GM20431 (cell line): Measurements from ENCODE around the gene CCDC142.
"Not testable (repeated sequence)": the region's sequence is repeated elsewhere in the genome, so short reads cannot be mapped to it uniquely, and the experiment has no call there.

ENCODE experiments used
- in situ Hi-C: fragments of 300-500 bp; cut with MseI, MboI; formaldehyde crosslinking; loops from one replicate; pipeline ENCODE4 v1.15.0; 2020; ENCODE audit warnings: low sequenced_read_pairs; ENCODE audit not compliant: unreplicated experiment

Gene CCDC142

DNA sequence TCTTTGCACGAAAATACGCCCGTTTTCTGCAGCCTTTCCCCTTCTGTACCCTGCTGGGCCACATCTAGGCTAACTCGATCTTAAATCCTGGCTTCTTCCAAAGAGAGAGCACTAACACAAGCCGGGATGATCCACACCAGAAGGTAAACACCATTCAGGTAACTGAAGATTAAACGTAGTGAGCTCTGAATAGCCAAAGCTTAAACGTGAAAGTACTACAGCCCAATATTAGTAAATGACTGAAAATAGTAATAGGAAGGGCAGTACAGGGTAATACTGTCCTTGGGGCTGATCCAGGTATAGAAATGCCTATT, 9.9 kb downstream of the CCDC142 start:
- in situ Hi-C loops, result no loop called here

DNA sequence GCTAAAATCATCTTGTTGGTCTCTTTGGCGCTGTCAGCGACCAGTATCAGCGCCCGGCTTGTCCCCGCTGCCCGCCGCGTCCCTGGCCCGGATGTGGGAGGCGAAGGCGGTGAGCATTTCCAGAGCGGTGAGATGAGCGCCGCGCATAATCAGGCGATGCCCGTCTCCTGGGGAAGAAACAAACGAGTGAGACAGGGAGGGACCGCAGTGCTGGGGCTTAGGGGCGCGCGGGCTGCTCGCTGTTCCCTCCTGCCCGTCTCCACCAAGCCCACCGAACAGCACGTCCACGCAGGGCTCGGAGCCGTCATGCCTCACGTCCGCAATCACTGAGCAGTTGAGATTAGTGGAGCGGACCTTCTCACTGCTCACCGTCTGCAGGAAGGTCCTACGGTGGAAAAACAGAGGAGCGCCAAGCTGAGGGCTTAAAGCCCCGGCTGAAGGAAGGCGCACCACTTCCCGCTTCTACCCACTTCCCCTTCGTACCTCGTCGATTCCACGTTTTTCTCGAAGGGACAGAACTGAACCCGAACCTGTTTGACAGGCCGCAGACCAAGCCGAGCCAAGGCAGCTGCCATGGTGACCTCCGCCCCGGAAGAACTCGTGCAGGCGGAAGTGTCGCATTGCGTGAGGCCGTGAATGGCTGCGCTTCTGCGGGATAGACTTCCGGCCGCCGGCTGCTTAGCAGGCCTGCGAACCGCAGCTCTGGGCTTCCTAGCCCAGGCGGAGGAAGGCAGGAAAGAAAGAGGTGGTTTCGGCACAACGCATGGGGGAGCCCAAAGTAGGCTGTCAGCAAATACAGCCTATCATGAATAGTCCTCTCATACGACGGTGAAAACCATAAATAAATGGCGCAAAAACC, 10.5 kb downstream of the CCDC142 start, which contains the start of gene MRPL53:
TSS of gene MRPL53 (minus strand) at position 595 of the 859 bp plus-strand sequence. CDS start at position 575, 20 bp downstream.
- in situ Hi-C loops, result no loop called here

DNA sequence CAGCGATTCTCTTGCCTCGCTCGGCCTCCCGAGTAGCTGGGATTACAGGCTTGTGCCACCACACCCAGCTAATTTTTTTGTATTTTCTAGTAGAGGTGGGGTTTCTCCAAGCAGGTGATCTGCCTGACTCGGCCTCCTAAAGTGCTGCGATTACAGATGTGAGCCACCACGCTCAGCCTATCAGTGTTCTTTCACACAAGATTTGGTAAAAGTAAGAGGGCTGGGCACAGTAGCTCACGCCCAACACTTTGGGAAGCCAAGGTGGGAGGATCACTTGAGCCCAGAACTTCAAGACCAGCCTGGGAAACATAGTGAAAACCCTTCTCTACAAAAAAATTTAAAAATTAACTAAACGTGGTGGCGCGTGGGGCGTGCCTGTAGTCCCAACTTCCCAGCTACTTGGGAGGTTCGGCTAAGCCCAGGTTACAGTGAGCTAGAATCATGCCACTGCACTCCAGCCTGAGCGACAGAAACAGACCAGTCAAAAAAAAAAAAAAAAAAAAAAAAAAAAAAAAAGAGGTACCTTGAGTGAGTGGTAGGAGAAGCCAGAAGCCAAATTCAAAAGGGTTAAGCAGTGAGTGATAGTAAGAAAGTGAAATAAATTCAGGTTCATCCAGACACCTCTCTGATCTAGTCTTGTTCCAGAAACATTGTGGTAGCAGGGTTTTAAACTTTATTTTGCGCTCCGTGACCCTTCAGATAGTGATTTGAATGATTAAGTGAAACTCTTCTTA, 11.3 kb downstream of the CCDC142 start:
- in situ Hi-C loops, result no loop called here

DNA sequence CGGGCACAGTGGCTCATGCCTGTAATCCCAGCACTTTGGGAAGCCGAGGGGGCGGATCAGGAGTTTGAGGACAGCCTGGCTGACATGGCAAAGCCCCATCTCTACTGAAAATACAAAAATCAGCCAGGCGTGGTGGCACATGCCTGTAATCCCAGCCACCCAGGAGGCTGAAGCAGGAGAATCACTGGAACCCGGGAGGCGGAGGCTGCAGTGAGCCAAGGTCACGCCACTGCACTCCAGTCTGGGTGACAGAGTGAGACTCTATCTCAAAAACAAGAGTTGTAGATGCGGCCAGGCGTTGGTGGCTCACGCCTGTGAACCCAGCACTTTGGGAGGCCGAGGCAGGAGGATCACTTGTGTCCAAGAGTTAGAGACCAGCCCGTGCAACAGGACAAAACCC, 12.1 kb downstream of the CCDC142 start:
- in situ Hi-C loops, result not testable (repeated sequence)

DNA sequence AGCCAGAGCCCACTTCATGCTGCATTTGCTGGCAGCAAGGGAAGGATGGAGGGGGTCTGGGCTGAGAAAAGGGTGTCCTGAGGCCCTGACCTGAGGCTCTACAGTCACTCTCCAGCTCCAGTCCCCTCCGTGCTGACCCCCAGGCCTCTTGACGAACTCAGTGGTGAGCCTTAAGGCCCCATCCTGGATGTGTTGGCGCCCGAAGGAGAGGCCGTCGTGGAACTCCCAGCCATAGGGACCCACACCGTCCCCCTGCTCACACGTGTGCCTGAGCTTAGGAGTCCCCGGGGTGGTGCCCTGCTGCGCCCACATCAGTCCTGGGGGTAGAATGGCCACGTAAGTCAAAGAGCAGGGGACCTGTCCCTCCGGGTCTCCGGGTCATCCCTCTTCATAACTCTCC, 18.4 kb downstream of the CCDC142 start:
- in situ Hi-C loops, result no loop called here

DNA sequence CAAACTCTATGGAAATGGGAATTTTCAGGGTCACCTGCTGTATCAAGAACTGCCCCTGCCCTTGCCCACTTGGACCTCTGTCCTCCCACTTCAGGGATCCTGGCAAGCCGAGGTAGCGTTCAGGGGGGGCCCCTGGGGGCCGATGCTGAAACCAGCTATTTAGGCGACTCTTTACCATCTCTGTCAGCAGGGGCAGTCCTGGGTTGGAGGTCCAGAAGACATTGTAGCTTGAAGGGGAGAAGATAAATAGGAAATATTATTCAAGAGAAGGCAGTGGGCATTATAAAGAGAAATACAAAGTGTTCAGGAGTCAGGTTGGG, 20.1 kb downstream of the CCDC142 start:
- in situ Hi-C loops, result no loop called here

DNA sequence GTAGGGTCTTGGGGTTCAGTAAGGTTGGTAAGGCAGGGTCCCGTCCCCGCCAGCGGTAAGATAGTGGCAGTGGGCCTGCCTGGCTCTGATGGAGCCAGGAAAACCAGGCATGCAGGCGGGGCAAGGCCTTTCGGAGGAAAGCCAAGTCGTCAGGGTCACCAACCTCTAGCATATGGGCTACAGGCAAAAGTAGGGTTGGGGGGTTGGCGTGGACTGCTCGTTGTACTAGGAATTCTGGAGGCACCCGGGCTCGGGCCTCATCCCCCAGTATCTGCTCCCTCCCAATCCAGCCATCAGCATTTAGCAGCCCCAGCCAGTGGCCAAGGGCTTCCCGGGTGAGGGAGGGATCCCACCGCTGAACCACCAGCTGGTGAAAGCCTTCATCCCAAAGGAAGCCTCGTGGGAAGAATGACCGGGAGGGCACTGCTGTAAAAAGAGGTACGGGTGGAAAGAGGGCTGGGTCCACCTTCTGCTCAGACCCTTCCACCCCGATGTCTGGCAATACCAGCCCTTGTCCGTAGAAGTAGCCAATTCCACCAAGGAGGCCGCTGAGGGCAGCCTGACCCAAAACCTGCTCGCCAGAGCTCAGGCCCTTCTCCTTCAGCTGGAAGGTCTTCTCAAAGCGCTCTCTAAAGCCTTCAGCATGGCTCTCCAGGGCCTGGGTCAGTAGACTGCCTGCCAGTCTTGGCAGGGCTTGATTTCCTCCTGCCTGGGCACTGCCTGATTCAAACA, 20.6 kb downstream of the CCDC142 start:
- in situ Hi-C loops, result no loop called here

DNA sequence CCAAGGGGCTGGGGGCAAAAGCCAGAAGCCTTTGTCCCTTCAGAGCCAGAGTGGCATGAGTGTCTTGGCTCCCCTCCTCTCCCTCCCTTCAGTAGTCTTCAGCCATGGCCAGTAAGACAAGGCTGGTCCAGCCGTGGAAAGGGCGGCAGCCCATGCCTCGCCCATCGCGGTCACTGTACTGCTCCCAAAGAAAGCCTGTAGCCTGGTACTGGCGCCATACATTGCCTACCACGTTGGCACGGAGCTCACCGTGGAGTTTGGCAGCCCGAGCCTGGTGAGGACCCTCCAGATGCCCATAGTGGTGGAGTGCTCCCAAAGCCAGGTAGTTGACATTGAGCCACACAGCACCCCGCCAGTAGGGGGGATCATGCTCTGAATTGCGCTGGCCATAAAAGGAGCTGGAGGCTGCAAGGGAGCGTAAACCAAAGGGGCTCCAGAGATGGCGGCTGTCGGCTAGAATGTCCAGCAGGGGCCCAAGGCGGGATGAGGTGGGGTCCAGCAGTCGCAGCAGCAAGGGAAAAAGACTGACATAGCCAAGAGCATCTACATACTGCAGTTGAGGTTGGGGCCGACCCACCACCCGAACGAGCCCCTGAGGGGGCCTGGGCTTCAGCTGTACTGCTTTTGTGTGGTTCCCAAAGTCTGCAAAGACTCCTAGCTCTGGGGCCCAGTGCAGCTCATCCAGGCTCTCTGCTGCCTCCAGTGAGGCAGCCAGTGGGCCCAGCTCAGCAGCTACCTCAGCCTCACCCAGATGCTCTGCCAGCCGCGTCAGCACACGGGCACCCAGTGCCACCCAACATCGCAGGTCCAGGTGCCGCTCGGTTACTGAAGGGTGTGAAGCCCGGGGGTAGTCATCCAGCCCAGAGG, 21.4 kb downstream of the CCDC142 start:
- in situ Hi-C loops, result no loop called here

DNA sequence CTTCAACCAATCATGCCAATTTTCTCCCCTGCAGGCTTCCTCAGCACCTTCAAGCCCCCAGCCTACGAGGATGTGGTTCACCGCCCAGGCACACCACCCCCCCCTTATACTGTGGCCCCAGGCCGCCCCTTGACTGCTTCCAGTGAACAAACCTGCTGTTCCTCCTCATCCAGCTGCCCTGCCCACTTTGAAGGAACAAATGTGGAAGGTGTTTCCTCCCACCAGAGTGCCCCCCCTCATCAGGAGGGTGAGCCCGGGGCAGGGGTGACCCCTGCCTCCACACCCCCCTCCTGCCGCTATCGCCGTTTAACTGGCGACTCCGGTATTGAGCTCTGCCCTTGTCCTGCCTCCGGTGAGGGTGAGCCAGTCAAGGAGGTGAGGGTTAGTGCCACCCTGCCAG, 22.6 kb downstream of the CCDC142 start:
- in situ Hi-C loops, result not testable (repeated sequence)

DNA sequence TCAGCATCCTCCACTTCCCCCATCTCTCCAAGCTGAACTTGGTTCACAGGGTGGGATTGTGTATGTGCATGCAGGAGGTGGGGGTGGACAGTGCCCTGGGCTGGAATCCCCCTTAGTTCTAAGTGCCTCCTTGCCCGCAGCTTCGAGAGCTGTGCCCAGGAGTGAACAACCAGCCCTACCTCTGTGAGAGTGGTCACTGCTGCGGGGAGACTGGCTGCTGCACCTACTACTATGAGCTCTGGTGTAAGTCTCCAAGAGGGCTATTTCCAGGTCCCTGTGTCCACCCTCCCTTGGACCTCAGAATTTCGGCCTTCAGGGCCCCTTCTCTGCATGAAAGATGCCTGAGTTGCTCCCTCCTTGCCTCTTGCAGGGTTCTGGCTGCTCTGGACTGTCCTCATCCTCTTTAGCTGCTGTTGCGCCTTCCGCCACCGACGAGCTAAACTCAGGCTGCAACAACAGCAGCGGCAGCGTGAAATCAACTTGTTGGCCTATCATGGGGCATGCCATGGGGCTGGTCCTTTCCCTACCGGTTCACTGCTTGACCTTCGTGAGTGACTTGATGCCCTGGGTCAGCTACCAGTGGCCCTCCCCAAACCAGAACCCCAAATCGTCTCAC, 23.2 kb downstream of the CCDC142 start:
- in situ Hi-C loops, result not testable (repeated sequence)

DNA sequence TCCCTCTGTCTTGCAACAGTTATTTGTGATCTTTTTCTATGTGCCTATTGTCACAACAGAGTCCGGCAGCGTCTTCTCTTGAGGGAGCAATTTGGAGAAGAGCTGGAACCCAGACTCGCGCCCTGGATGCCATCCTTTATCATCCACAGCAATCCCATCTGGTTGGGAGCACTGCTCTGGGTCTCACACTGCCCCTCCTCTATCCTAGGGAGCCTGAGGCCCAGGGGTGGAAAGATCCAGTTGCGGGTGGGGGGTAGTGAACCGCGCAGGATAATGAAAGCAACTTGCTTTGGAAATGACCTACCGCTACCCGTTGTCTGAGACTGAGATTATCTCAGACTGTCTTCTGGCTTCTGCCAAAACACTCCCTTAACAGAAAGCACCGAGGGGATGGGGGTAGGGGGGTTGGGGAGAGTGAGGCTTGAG, 23.8 kb downstream of the CCDC142 start:
- in situ Hi-C loops, result no loop called here

DNA sequence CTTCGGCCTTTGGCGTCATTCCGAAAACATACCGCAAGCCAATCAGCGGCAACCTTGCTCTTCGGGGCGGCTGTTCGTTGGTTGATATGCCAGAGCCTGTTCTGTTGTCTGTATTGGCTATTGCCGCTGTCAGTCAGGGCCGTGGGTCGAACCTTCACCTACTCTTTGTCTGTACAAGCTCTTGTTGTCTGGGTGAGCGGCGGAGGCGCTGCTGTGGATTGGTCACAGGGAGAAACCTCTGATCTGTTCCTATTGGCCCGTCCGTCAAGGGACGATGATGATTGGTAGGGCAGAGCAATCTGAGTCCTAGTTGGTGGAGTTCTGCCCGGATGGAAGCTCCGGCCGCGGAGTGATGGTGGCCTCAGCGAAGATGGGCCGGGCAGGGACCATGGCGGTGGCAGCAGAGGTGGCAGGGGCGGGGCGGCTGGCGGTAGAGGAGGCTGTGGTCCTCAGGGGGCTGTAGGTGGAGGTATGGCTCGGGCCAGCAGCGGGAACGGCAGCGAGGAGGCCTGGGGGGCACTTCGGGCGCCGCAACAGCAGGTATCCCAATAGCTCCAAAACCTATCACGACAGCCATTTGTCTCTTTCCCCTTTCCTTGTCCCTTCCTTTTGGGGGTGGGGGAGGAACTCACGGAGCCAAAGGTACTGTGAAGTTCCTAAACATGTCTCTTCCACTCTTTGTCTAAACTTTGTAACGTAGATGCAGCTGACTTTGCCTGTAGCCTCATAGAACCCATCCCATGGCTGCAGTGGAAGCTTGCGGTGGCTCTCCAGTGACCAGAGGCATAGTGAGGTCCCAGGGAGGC, 24.5 kb downstream of the CCDC142 start, which contains the start of gene WBP1:
TSS of gene WBP1 (plus strand) at position 307 of the 806 bp plus-strand sequence. CDS start at position 472, 165 bp downstream.
- in situ Hi-C loops, result no loop called here

DNA sequence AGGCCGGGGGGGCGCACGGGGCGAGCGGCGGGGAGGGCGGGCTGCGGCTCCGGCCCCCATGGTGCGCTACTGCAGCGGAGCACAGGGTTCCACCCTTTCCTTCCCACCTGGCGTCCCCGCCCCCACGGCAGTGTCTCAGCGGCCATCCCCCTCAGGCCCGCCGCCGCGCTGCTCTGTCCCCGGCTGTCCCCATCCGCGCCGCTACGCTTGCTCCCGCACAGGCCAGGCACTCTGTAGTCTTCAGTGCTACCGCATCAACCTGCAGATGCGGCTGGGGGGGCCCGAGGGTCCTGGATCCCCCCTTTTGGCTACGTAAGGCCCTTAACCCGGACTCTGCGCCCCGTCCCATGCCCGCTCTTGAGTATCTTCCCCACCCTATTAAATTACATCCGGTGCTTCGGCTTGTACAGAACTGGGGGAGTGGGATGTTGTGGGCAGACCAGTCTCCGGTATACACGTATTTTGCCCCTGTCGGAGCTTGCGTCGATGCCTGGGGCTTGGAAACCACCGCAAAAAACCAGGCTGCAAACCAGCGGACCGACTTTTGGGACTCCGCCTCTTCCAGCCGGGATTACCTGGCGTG, 25.2 kb downstream of the CCDC142 start:
- in situ Hi-C loops, result no loop called here

DNA sequence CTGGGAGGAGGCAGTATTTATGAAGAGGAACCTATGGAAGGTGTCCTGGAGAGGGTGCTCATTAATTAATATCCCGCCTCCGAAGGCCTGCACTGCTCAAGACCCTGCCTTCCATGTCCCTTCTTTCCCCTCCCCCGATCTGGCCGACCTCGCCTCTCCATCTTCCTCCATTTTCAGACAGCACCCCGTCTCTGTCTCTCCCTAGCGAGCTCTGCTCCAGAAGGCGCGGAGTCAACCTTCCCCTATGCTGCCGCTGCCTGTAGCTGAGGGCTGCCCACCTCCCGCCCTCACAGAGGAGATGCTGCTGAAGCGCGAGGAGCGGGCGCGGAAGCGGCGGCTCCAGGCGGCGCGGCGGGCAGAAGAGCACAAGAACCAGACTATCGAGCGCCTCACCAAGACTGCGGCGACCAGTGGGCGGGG, 25.7 kb downstream of the CCDC142 start:
- in situ Hi-C loops, result no loop called here

DNA sequence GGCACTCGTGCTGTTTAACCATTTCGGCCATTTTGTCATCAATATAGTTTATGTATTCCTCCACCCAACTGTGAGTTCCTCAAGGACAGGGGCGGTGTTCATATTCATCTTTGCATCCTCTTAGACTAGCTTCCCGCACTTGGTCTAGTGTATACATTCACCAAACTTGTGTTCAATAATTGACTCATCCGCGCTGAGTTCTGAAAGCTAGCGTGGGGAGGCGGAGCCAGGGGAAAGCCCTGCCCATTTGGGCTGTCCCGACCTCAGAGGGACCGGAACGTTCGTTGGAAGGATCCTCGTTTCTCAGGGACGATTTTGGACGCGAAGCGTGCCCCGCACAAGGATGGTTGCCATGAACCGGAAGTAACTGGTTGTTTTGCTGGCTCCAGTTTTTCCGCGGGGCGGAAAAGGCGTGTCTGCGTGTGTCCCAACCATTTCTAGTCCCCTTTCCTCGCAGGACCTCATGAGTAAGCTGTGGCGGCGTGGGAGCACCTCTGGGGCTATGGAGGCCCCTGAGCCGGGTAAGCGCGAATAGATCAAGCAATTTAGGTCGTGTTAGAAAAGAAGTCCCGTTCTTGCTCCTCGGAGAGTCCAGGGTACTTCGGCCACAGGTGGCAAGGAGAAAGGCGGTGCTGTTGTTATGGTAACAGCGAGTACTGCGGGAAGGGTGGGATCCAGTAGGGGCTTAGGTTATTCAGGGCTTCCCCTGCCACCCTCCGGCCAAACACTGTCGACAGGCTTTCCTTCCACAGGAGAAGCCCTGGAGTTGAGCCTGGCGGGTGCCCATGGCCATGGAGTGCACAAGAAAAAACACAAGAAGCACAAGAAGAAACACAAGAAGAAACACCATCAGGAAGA, 27.9 kb downstream of the CCDC142 start, which contains the start of gene INO80B:
TSS of gene INO80B (plus strand) at position 434 of the 858 bp plus-strand sequence. CDS start at position 464, 30 bp downstream.
- in situ Hi-C loops, result no loop called here

DNA sequence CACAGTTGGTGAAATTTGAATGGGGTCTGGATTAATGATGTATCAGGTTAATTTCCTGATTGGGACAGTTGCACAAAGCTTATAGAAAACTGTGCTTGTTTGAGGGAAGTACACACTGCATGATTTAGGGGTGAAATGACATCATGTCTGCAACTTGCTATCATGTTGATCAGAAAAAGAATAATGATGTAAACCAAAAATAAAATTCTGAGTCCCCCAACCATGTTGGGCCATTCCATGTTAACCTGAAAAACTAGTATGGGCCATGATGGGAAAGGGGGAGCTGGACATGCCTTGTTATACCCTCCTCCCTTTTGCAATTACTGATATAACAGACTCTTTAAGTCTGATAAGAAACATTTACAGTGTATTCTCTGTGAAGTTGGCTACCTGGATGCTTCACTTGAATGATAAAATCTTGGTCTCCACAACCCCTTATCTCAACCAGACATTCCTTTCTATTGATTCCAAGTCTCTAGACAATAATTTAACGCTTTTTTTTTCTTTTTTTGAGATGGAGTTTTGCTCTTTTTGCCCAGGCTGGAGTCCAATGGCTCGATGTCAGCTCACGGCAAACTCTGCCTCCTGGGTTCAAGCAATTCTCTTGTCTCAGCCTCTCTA, 32.1 kb downstream of the CCDC142 start:
- in situ Hi-C loops, result no loop called here

DNA sequence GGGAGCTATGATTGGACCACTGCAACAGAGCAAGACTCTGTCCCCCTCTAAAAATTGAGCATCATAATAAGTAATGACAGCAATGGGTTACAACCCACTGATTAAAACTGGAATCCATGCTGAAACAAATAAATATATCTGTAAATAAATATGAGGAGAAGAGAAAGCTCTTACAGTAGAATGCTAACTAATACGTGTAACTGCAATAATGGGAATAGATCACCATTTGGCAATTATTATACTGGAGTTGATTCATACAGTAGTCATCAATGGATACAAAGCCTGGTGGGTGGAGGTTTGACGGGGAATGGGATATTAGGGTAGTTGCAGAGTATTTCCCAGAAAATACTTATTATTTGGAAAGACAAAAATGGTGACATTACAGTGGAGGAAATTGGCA, 34.0 kb downstream of the CCDC142 start:
- in situ Hi-C loops, result no loop called here
